EH (cell line): ENCODE results near the gene LYPD6B.
A peak's percentile ranks its signal among the peaks of the same experiment; 100 is the strongest.

Source experiments
- DNase-seq: peaks from one replicate; pipeline ENCODE4 v3.0.0-alpha.2; 2015; ENCODE audit warnings: low read depth

Gene LYPD6B

GRCh38 chr2:149038442-149039212, at the start of gene LYPD6B:
TSS of gene LYPD6B (plus strand) at chr2:149038699. CDS start at chr2:149130949, 92,250 bp downstream.
- peak; percentile 35 for DNase-seq

GRCh38 chr2:148989882-148990493, 48.5 kb upstream of the LYPD6B start:
- peak; percentile 79 for DNase-seq

- no peak for DNase-seq
Observed at GRCh38 chr2:148990968-148991367, 47.5 kb upstream of the LYPD6B start.

GRCh38 chr2:148992448-148992847, 46.1 kb upstream of the LYPD6B start:
- no peak for DNase-seq

- DNase-seq: no peak
Observed at GRCh38 chr2:148993351-148993750, 45.1 kb upstream of the LYPD6B start.

GRCh38 chr2:148994341-148994740, 44.2 kb upstream of the LYPD6B start:
- no peak for DNase-seq

- DNase-seq: no peak
Observed at GRCh38 chr2:148996805-148997204, 41.7 kb upstream of the LYPD6B start.

GRCh38 chr2:148998165-148998830, 40.2 kb upstream of the LYPD6B start:
- no peak for DNase-seq

- DNase-seq: no peak
Observed at GRCh38 chr2:148998831-148999200, 39.7 kb upstream of the LYPD6B start.

GRCh38 chr2:148999451-148999921, 39.0 kb upstream of the LYPD6B start:
- DNase-seq: peak; percentile 39

- peak; percentile 33 for DNase-seq
Observed at GRCh38 chr2:149000158-149000938, 38.2 kb upstream of the LYPD6B start.

- no peak for DNase-seq
Observed at GRCh38 chr2:149001496-149001895, 37.0 kb upstream of the LYPD6B start.

GRCh38 chr2:149002378-149002890, 36.1 kb upstream of the LYPD6B start:
- DNase-seq: peak; percentile 86

- DNase-seq: peak; percentile 81
Observed at GRCh38 chr2:149002891-149003740, 35.4 kb upstream of the LYPD6B start.

GRCh38 chr2:149004836-149005235, 33.7 kb upstream of the LYPD6B start:
- peak; percentile 86 for DNase-seq

GRCh38 chr2:149005471-149006077, 32.9 kb upstream of the LYPD6B start:
- DNase-seq: peak; percentile 88

- no peak for DNase-seq
Observed at GRCh38 chr2:149006883-149007543, 31.5 kb upstream of the LYPD6B start.

- DNase-seq: no peak
Observed at GRCh38 chr2:149008381-149008780, 30.1 kb upstream of the LYPD6B start.

GRCh38 chr2:149009576-149010461, 28.7 kb upstream of the LYPD6B start:
- no peak for DNase-seq
